ENCODE data around the gene IRF4.
"Not testable (repeated sequence)": the region's sequence is repeated elsewhere in the genome, so short reads cannot be mapped to it uniquely, and the experiment has no call there.

The IRF4 gene

GRCh38 chr6:366389-367297 is 24.9 kb upstream of the IRF4 start:
- no peak for DNase-seq

GRCh38 chr6:367298-367794 is 24.2 kb upstream of the IRF4 start:
- DNase-seq: no peak

- no peak for DNase-seq
These were observed 23.5 kb upstream of the IRF4 start for GRCh38 chr6:367891-368630.

GRCh38 chr6:369559-370431 is 21.8 kb upstream of the IRF4 start:
- DNase-seq: no peak

GRCh38 chr6:370555-370954 is 21.0 kb upstream of the IRF4 start:
- no peak for DNase-seq

- not testable (repeated sequence) for DNase-seq
These were observed 19.7 kb upstream of the IRF4 start for GRCh38 chr6:371851-372250.

GRCh38 chr6:372336-372911 is 19.1 kb upstream of the IRF4 start:
- DNase-seq: no peak

GRCh38 chr6:373031-373430 is 18.5 kb upstream of the IRF4 start:
- DNase-seq: no peak

GRCh38 chr6:373773-374724 is 17.5 kb upstream of the IRF4 start:
- DNase-seq: no peak

GRCh38 chr6:374956-375355 is 16.6 kb upstream of the IRF4 start:
- DNase-seq: no peak

GRCh38 chr6:376827-377640 is 14.5 kb upstream of the IRF4 start:
- DNase-seq: no peak

GRCh38 chr6:377641-378020 is 13.9 kb upstream of the IRF4 start:
- not testable (repeated sequence) for DNase-seq

- DNase-seq: no peak
These were observed 13.2 kb upstream of the IRF4 start for GRCh38 chr6:378090-378957.

- DNase-seq: no peak
These were observed 12.6 kb upstream of the IRF4 start for GRCh38 chr6:378958-379409.

GRCh38 chr6:379410-380181 is 12.0 kb upstream of the IRF4 start:
- no peak for DNase-seq

- no peak for DNase-seq
These were observed 11.0 kb upstream of the IRF4 start for GRCh38 chr6:380234-381218.

GRCh38 chr6:381742-382461 is 9.7 kb upstream of the IRF4 start:
- no peak for DNase-seq

All from amniotic stem cell (primary cell).